GM08714 (cell line): ENCODE data around the gene HARS2.
"Not testable (repeated sequence)": the region's sequence is repeated elsewhere in the genome, so short reads cannot be mapped to it uniquely, and the experiment has no call there.

Experiments
- H3K4me3 ChIP-seq: fragments of 200-500 bp; sonication (Bioruptor generic); 2 replicates; pipeline ENCODE4 v1.5.1; 2014; ENCODE audit warnings: mild to moderate bottlenecking, low read length, inconsistent platforms
- ZNF274 ChIP-seq: IDR thresholded peaks from 2 replicates; pipeline ENCODE4 v1.6.1; 2012; ENCODE audit warnings: mild to moderate bottlenecking, low read depth, low read length

The HARS2 gene

GRCh38 chr5:140690941-140691924 is at the start of gene HARS2, which contains the start of gene HARS1:
Gene HARS2 (plus strand): TSS chr5:140691455. CDS start chr5:140691649, 194 bp downstream.
Gene HARS1 (minus strand): TSS chr5:140691370. CDS start chr5:140691304, 66 bp downstream.
- H3K4me3 ChIP-seq, result peak within 1 kb of the TSS; percentile 83
- no peak for TF ChIP-seq ZNF274

- H3K4me3 ChIP-seq, result no peak overlapping the region
- TF ChIP-seq ZNF274, result no peak
Measured at GRCh38 chr5:140641716-140642115, 49.5 kb upstream of the HARS2 start.

GRCh38 chr5:140642718-140643117 is 48.5 kb upstream of the HARS2 start:
- H3K4me3 ChIP-seq, result no peak overlapping the region
- no peak for TF ChIP-seq ZNF274

- no peak for TF ChIP-seq ZNF274
- peak overlapping the region; percentile 87 for H3K4me3 ChIP-seq
Measured at GRCh38 chr5:140647042-140647419, 44.2 kb upstream of the HARS2 start.

GRCh38 chr5:140658870-140659269 is 32.4 kb upstream of the HARS2 start:
- TF ChIP-seq ZNF274, result no peak
- H3K4me3 ChIP-seq, result no peak overlapping the region

GRCh38 chr5:140660371-140660770 is 30.9 kb upstream of the HARS2 start:
- H3K4me3 ChIP-seq, result not testable (repeated sequence)

GRCh38 chr5:140664030-140664358 is 27.3 kb upstream of the HARS2 start:
- no peak for TF ChIP-seq ZNF274
- peak overlapping the region; percentile 93; the same call in 1 of the 2 replicates for H3K4me3 ChIP-seq

- H3K4me3 ChIP-seq, result peak within 1 kb of the TSS; percentile 93
- no peak for TF ChIP-seq ZNF274
Measured at GRCh38 chr5:140664359-140665119, 26.7 kb upstream of the HARS2 start, which contains the start of gene WDR55. Gene WDR55 (plus strand): TSS chr5:140664904. CDS start chr5:140664913, 9 bp downstream.

- H3K4me3 ChIP-seq, result not testable (repeated sequence)
Measured at GRCh38 chr5:140671035-140671434, 20.2 kb upstream of the HARS2 start.

- H3K4me3 ChIP-seq, result no peak overlapping the region
- no peak for TF ChIP-seq ZNF274
Measured at GRCh38 chr5:140671472-140672125, 19.7 kb upstream of the HARS2 start.

GRCh38 chr5:140672455-140673186 is 18.6 kb upstream of the HARS2 start:
- no peak overlapping the region for H3K4me3 ChIP-seq
- no peak for TF ChIP-seq ZNF274

- no peak within 1 kb of the TSS for H3K4me3 ChIP-seq
- TF ChIP-seq ZNF274, result no peak
Measured at GRCh38 chr5:140673187-140673976, 17.9 kb upstream of the HARS2 start, which contains the start of gene DND1. Gene DND1 (minus strand): TSS chr5:140673576. CDS start chr5:140673542, 34 bp downstream.

GRCh38 chr5:140674211-140674610 is 17.0 kb upstream of the HARS2 start:
- H3K4me3 ChIP-seq, result no peak overlapping the region
- no peak for TF ChIP-seq ZNF274
